Peyer's patch (tissue), 4 donors: ENCODE data around the gene FAM234B. TPM values are rescaled to one million over a fixed set of nuclear protein-coding genes. Genes with fewer than 3 reads are reported as not detected.

Experiments
- DNase-seq, 3 donors: peaks; one replicate each; pipeline ENCODE4 v3.0.0-alpha.2; 2017 to 2019
- H3K27ac ChIP-seq, 4 donors: fragments of 200-600 bp; sonication (generic); one replicate each; pipeline ENCODE4 v1.5.1; 2016 to 2019
- H3K27me3 ChIP-seq, 2 donors: fragments of 200-600 bp; sonication (generic); one replicate each; pipeline ENCODE4 v1.5.1; 2019
- H3K36me3 ChIP-seq, 3 donors: fragments of 200-600 bp; sonication (generic); one replicate each; pipeline ENCODE4 v1.5.1; 2016 to 2019
- H3K4me1 ChIP-seq, 4 donors: fragments of 200-600 bp; sonication (generic); one replicate each; pipeline ENCODE4 v1.5.1; 2016 to 2019
- H3K4me3 ChIP-seq, 4 donors: fragments of 200-600 bp; sonication (generic); 1 replicate in 3 of 4; 2 replicates in 1 of 4; pipeline ENCODE4 v1.5.1; 2016 to 2019; ENCODE audit warnings: mild to moderate bottlenecking in 1 of 4
- H3K9me3 ChIP-seq, 4 donors: fragments of 200-600 bp; sonication (generic); one replicate each; pipeline ENCODE4 v1.5.1; 2016 to 2019; ENCODE audit warnings: mild to moderate bottlenecking in 1 of 4
- CTCF ChIP-seq, 6 experiments: fragments of 450-650 bp in 4 of 6; fragments of 200-600 bp in 2 of 6; sonication (generic) in 1 of 6; IDR thresholded peaks; one replicate each; pipeline ENCODE4 v1.5.1; 2017 to 2019; ENCODE audit warnings: antibody characterized with exemption in 6 of 6, mild to moderate bottlenecking in 3 of 6, moderate library complexity in 1 of 6
- POLR2A ChIP-seq, 2 donors: fragments of 450-650 bp; IDR thresholded peaks; one replicate each; pipeline ENCODE4 v1.5.1; 2017; ENCODE audit warnings: antibody characterized with exemption in 2 of 2, mild to moderate bottlenecking in 2 of 2, moderate library complexity in 2 of 2
- total RNA-seq, 4 donors: library from RNA; depleted of rRNA; stranded (reverse); fragments of >200 nt; gene quantifications; one replicate each; pipeline ENCODE4 v1.1.0, GENCODE V29; 2016

Gene FAM234B
- total RNA-seq, 4 donors from 2014 or later = 6.5 to 9.1 (median 7.2) TPM

- H3K27me3 ChIP-seq = no peaks in the 10 kb centered on the region
- TF ChIP-seq CTCF (IDR thresholded peaks at IDR 0.05) = no peak
- no peak for TF ChIP-seq POLR2A (IDR thresholded peaks at IDR 0.05)
- peaks cover 0 to 2% (median 0%) of the 10 kb centered on the region in 3 donors for H3K36me3 ChIP-seq
- no peaks in the 10 kb centered on the region for H3K4me1 ChIP-seq
- DNase-seq = no peak
- no peak overlapping the region for H3K4me3 ChIP-seq
- H3K9me3 ChIP-seq = no peaks in the 10 kb centered on the region
- H3K27ac ChIP-seq = no peak overlapping the region
These were observed 41.9 kb downstream of the FAM234B start for GRCh38 chr12:13085968-13086686.

GRCh38 chr12:13087766-13088165 lies 43.6 kb downstream of the FAM234B start:
- H3K27ac ChIP-seq = no peak overlapping the region
- no peaks in the 10 kb centered on the region for H3K9me3 ChIP-seq
- H3K27me3 ChIP-seq = no peaks in the 10 kb centered on the region
- H3K36me3 ChIP-seq = no peaks in the 10 kb centered on the region
- TF ChIP-seq CTCF (IDR thresholded peaks at IDR 0.05) = no peak
- no peak for TF ChIP-seq POLR2A (IDR thresholded peaks at IDR 0.05)
- H3K4me3 ChIP-seq = no peak overlapping the region
- DNase-seq = no peak
- H3K4me1 ChIP-seq = no peaks in the 10 kb centered on the region

- Histone ChIP-seq H3K9me3 (no peaks in the 10 kb centered on the region), H3K4me3 (no peak overlapping the region), H3K36me3 (no peaks in the 10 kb centered on the region), H3K27ac (no peak overlapping the region), H3K4me1 (no peaks in the 10 kb centered on the region), H3K27me3 (no peaks in the 10 kb centered on the region)
- no peak for DNase-seq
- TF ChIP-seq CTCF (IDR thresholded peaks at IDR 0.05) (no peak), POLR2A (IDR thresholded peaks at IDR 0.05) (no peak)
These were observed 44.3 kb downstream of the FAM234B start for GRCh38 chr12:13088496-13088895.

- TF ChIP-seq POLR2A (IDR thresholded peaks at IDR 0.05) = no peak
- TF ChIP-seq CTCF (IDR thresholded peaks at IDR 0.05) = no peak
These were observed 45.9 kb downstream of the FAM234B start for GRCh38 chr12:13090054-13090453.

GRCh38 chr12:13091832-13092231 lies 47.7 kb downstream of the FAM234B start:
- H3K27ac ChIP-seq = no peak overlapping the region
- no peaks in the 10 kb centered on the region for H3K36me3 ChIP-seq
- H3K4me1 ChIP-seq = no peaks in the 10 kb centered on the region
- no peaks in the 10 kb centered on the region for H3K27me3 ChIP-seq
- no peaks in the 10 kb centered on the region for H3K9me3 ChIP-seq
- TF ChIP-seq CTCF (IDR thresholded peaks at IDR 0.05) = no peak
- TF ChIP-seq POLR2A (IDR thresholded peaks at IDR 0.05) = no peak
- no peak for DNase-seq
- H3K4me3 ChIP-seq = no peak overlapping the region

More at GRCh38 chr12:13090054-13090453, 45.9 kb downstream of the FAM234B start:
- no peak overlapping the region for H3K27ac ChIP-seq
- DNase-seq = no peak
- no peaks in the 10 kb centered on the region for H3K4me1 ChIP-seq
- H3K27me3 ChIP-seq = no peaks in the 10 kb centered on the region
- no peaks in the 10 kb centered on the region for H3K9me3 ChIP-seq
- no peak overlapping the region for H3K4me3 ChIP-seq
- no peaks in the 10 kb centered on the region for H3K36me3 ChIP-seq
